IMR-90 (cell line): Measurements from ENCODE around the gene ACOX3. TPM values are rescaled to one million over a fixed set of nuclear protein-coding genes. Genes with fewer than 3 reads are reported as not detected.
A peak's percentile ranks its signal among the peaks of the same experiment; 100 is the strongest.

Experiments
- ATAC-seq: fragments of 200-7000 bp; cut with Tn5 transposase; 2 replicates; pipeline ENCODE4 v1.9.1; 2020; ENCODE audit warnings: low read depth, mild to moderate bottlenecking, moderate library complexity
- BruUV-seq: library from RNA; stranded (reverse); fragments of 400-500 nt; replicated peaks from 2 replicates; lab custom pipeline; 2021; lab: Mats Ljungman, UMichigan
- CTCF ChIA-PET: fragments of 300-600 bp; formaldehyde crosslinking; extraction: SDS; loops from one replicate; lab custom pipeline; 2021; ENCODE audit warnings: antibody characterized with exemption; lab: Yijun Ruan, JAX
- POLR2A ChIA-PET: fragments of 300-600 bp; sonication (Branson Sonifier 250); formaldehyde crosslinking; loops from one replicate; lab custom pipeline; 2022; ENCODE audit warnings: antibody characterized with exemption; ENCODE audit not compliant: unreplicated experiment; lab: Charles Lee
- DNase-seq: peaks from one replicate; pipeline ENCODE4 v3.0.0; 2013
- H2AFZ ChIP-seq: replicated peaks from 2 replicates; pipeline ENCODE3; 2013; ENCODE audit warnings: low read length, mild to moderate bottlenecking; ENCODE audit not compliant: poor library complexity
- H2AK5ac ChIP-seq: 2 replicates; pipeline ENCODE4 v1.6.1; 2013; ENCODE audit warnings: low read depth, low read length, inconsistent platforms
- H2AK9ac ChIP-seq: replicated peaks from 2 replicates; pipeline ENCODE3; 2013; ENCODE audit warnings: mild to moderate bottlenecking, low read depth, low read length, moderate library complexity; ENCODE audit not compliant: poor library complexity
- H2BK120ac ChIP-seq: 2 replicates; pipeline ENCODE4 v1.6.1; 2013; ENCODE audit warnings: low read depth, low read length, inconsistent platforms
- H2BK15ac ChIP-seq: 3 replicates; pipeline ENCODE4 v1.6.1; 2013; ENCODE audit warnings: low read depth, low read length, inconsistent platforms
- H2BK20ac ChIP-seq: 2 replicates; pipeline ENCODE4 v1.6.1; 2013; ENCODE audit warnings: low read depth, mild to moderate bottlenecking, inconsistent platforms, low read length, moderate library complexity
- H2BK5ac ChIP-seq: 2 replicates; pipeline ENCODE4 v1.6.1; 2013; ENCODE audit warnings: mild to moderate bottlenecking, low read depth, low read length, inconsistent platforms; ENCODE audit not compliant: poor library complexity, severe bottlenecking
- H3K14ac ChIP-seq: replicated peaks from 2 replicates; pipeline ENCODE4 v1.6.1; 2013; ENCODE audit warnings: low read depth, low read length, inconsistent platforms
- H3K18ac ChIP-seq: 2 replicates; pipeline ENCODE4 v1.6.1; 2013; ENCODE audit warnings: low read depth, low read length, control low read depth
- H3K23ac ChIP-seq: 2 replicates; pipeline ENCODE4 v1.6.1; 2013; ENCODE audit warnings: low read depth, low read length, inconsistent platforms
- H3K27ac ChIP-seq: 2 replicates; pipeline ENCODE4 v1.5.1; 2013; ENCODE audit warnings: mild to moderate bottlenecking, control low read depth, low read length; ENCODE audit not compliant: insufficient read depth
- H3K27me3 ChIP-seq: 2 replicates; pipeline ENCODE4 v1.6.1; 2013; ENCODE audit warnings: low read length; ENCODE audit not compliant: control insufficient read depth, insufficient read depth
- H3K36me3 ChIP-seq: 2 replicates; pipeline ENCODE4 v1.6.1; 2013; ENCODE audit warnings: low read length, mixed read lengths; ENCODE audit not compliant: control insufficient read depth, insufficient read depth
- H3K4ac ChIP-seq: 2 replicates; pipeline ENCODE4 v1.6.1; 2013; ENCODE audit warnings: low read depth, low read length, inconsistent platforms
- H3K4me1 ChIP-seq: 2 replicates; pipeline ENCODE4 v1.6.1; 2013; ENCODE audit warnings: low read length, mixed read lengths; ENCODE audit not compliant: control insufficient read depth, insufficient read depth
- H3K4me2 ChIP-seq: 2 replicates; pipeline ENCODE4 v1.6.1; 2013; ENCODE audit warnings: low read depth, mild to moderate bottlenecking, control low read depth, low read length, moderate library complexity
- H3K4me3 ChIP-seq: 2 replicates; pipeline ENCODE4 v1.5.1; 2013; ENCODE audit warnings: low read depth, mild to moderate bottlenecking, control low read depth, low read length, moderate library complexity; ENCODE audit not compliant: insufficient read depth
- H3K56ac ChIP-seq: 2 replicates; pipeline ENCODE4 v1.6.1; 2013; ENCODE audit warnings: low read length, inconsistent platforms; ENCODE audit not compliant: insufficient read depth; ENCODE audit errors: extremely low read depth
- H3K79me1 ChIP-seq, 2 experiments: 2 replicates each; pipeline ENCODE4 v1.6.1; 2013; ENCODE audit warnings: low read length in 2 of 2, inconsistent platforms in 1 of 2, low read depth in 1 of 2
- H3K9ac ChIP-seq: 2 replicates; pipeline ENCODE4 v1.6.1; 2013; ENCODE audit warnings: low read depth, low read length, control low read depth
- H3K9me1 ChIP-seq: 2 replicates; pipeline ENCODE4 v1.6.1; 2013; ENCODE audit warnings: low read length, inconsistent platforms; ENCODE audit not compliant: insufficient read depth
- H3K9me3 ChIP-seq: 2 replicates; pipeline ENCODE4 v1.6.1; 2013; ENCODE audit warnings: low read length; ENCODE audit not compliant: control insufficient read depth, insufficient read depth
- H4K20me1 ChIP-seq: 2 replicates; pipeline ENCODE4 v1.6.1; 2013; ENCODE audit warnings: low read length, inconsistent platforms; ENCODE audit not compliant: insufficient read depth
- H4K5ac ChIP-seq: 2 replicates; pipeline ENCODE4 v1.6.1; 2013; ENCODE audit warnings: mild to moderate bottlenecking, low read depth, low read length, control low read depth
- H4K8ac ChIP-seq, 2 experiments: 2 replicates each; pipeline ENCODE4 v1.6.1; 2013; ENCODE audit warnings: low read depth in 2 of 2, low read length in 2 of 2, control low read depth in 1 of 2, inconsistent platforms in 1 of 2
- H4K91ac ChIP-seq: 2 replicates; pipeline ENCODE4 v1.6.1; 2013; ENCODE audit warnings: low read depth, low read length, inconsistent platforms; ENCODE audit not compliant: insufficient read depth
- BHLHE40 ChIP-seq: fragments of 150-350 bp; IDR thresholded peaks from 2 replicates; pipeline ENCODE4 v1.6.1; 2016; ENCODE audit warnings: mild to moderate bottlenecking, low read depth, low read length
- FOS ChIP-seq: fragments of 150-350 bp; IDR thresholded peaks from 2 replicates; pipeline ENCODE4 v1.6.1; 2016; ENCODE audit warnings: low read depth, low read length
- MAZ ChIP-seq: IDR thresholded peaks from 2 replicates; pipeline ENCODE4 v1.6.1; 2012; ENCODE audit warnings: low read depth, mild to moderate bottlenecking, low read length, improper control_type of control experiment, moderate library complexity, borderline replicate concordance
- NFE2L2 ChIP-seq: fragments of 150-350 bp; IDR thresholded peaks from 2 replicates; pipeline ENCODE4 v1.6.1; 2016; ENCODE audit warnings: low read depth, mild to moderate bottlenecking, low read length
- RAD21 ChIP-seq: IDR thresholded peaks from 2 replicates; pipeline ENCODE4 v1.6.1; 2012; ENCODE audit warnings: low read length, improper control_type of control experiment
- RCOR1 ChIP-seq: IDR thresholded peaks from 2 replicates; pipeline ENCODE4 v1.6.1; 2012; ENCODE audit warnings: mild to moderate bottlenecking, low read length, improper control_type of control experiment; ENCODE audit not compliant: insufficient replicate concordance
- SMC3 ChIP-seq: fragments of 150-350 bp; IDR thresholded peaks from 2 replicates; pipeline ENCODE4 v1.6.1; 2016; ENCODE audit warnings: low read depth, mild to moderate bottlenecking, antibody characterized with exemption, low read length, moderate library complexity
- WGBS, 2 experiments: methylation state at CpG; one replicate each; pipeline versions ENCODE4 v1.1.5 to v1.1.7; 2013; ENCODE audit warnings: missing lambda C conversion rate in 2 of 2; ENCODE audit not compliant: insufficient read length in 1 of 2; ENCODE audit errors: extremely low coverage in 2 of 2; 5-methylcytosine and 5-hydroxymethylcytosine counted together
- dilution Hi-C: fragments of 300-500 bp; cut with HindIII; formaldehyde crosslinking; loops from one replicate; pipeline ENCODE4 v1.14.3; 2018; ENCODE audit warnings: low sequenced_read_pairs; ENCODE audit not compliant: unreplicated experiment
- in situ Hi-C: fragments of 300-500 bp; cut with MboI; formaldehyde crosslinking; loops from 3 replicates; pipeline ENCODE4 v1.14.3; 2019; ENCODE audit warnings: low sequenced_read_pairs, inconsistent platforms, mixed read lengths
- intact Hi-C: fragments of 100-400 bp; cut with micrococcal nuclease; formaldehyde crosslinking; loops from 2 replicates; pipeline ENCODE4 v1.10.0; 2022
- polyA plus RNA-seq, 3 experiments: library from polyadenylated mRNA; depleted of rRNA; stranded (reverse); fragments of >200 nt; gene quantifications; 2 replicates each; pipeline ENCODE4 v1.2.3, GENCODE V29; 2012; ENCODE audit warnings: low replicate concordance in 1 of 3
- total RNA-seq: library from RNA; depleted of rRNA; stranded (reverse); fragments of >200 nt; gene quantifications from 2 replicates; pipeline ENCODE4 v1.2.3, GENCODE V29; 2012
- TF ChIP-seq, protein P1 (sequence below): fragments of 150-350 bp; IDR thresholded peaks from 2 replicates; pipeline ENCODE4 v1.6.1; 2016; ENCODE audit warnings: low read depth, mild to moderate bottlenecking, low read length, moderate library complexity, borderline replicate concordance
- TF ChIP-seq, protein P2 (sequence below): conservative IDR thresholded peaks from 2 replicates; pipeline ENCODE4 v1.5.1; 2012; ENCODE audit warnings: mild to moderate bottlenecking, low read depth, low read length, improper control_type of control experiment
- TF ChIP-seq, protein P3 (sequence below): fragments of 150-350 bp; IDR thresholded peaks from 2 replicates; pipeline ENCODE4 v1.6.1; 2017; ENCODE audit warnings: mild to moderate bottlenecking, antibody characterized with exemption, low read length, low read depth

ACOX3 gene
- total and polyA plus RNA-seq, 2 of the 4 experiments (the other 2 are of a cell fraction), result 15.2 to 25.8 TPM

DNA sequence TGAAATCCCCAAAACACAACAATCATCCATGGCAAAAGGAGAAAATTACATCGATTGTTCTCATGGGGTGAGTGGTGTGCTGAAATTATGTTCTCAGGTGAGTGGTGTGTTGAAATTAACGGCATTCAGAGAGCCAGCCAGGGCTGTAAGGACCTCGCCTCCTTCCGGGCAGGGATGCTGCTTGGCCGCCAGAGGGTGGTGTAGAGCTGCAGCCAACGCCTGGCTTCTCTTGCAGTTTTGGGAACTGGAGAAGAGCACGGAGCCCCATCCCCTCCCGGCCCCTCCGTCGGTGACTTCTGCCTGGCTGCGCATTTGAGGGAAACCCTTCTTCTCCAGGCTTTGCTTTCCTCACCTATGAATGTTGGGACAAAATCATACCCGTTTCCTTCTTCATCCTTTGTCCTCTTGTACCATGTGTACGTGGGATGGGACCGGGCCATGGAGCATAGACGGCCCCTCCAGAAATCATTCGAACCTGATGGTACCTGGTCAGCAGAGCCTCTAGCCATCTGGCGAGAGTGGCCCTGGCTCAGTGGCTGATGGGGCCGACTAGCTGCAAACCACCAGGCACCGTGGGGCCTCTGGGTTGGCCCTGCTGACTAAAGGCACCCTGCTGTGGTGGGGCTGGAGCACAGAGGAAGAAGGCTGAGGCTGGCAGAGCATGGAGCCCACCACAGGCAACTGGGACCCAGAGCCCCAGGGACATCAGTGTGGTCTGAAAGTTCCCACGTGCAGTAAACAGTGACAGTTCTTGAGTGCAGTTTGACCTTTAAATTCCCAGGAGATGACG, 28.4 kb upstream of the ACOX3 start:
- Histone ChIP-seq H3K27ac (no peak overlapping the region), H3K9me1 (peaks cover 15% of the 10 kb centered on the region), H2AK9ac (peak overlapping the region; percentile 47), H3K14ac (no peak overlapping the region), H3K9me3 (no peaks in the 10 kb centered on the region), H2BK15ac (no peak overlapping the region), H3K36me3 (peaks cover 31% of the 10 kb centered on the region), H3K27me3 (no peaks in the 10 kb centered on the region), H2BK5ac (no peak overlapping the region), H4K91ac (no peak overlapping the region), H4K20me1 (peaks cover 28% of the 10 kb centered on the region), H2AFZ (no peak overlapping the region), H3K79me1 (peaks cover 0 to 12% of the 10 kb centered on the region in 2 experiments; a peak in 1 of 4 replicates), H4K8ac (no peak overlapping the region), H4K5ac (no peak overlapping the region), H3K56ac (no peak overlapping the region), H3K9ac (no peak overlapping the region), H3K23ac (no peak overlapping the region), H3K4me1 (peaks cover 22% of the 10 kb centered on the region), H3K18ac (no peak overlapping the region), H3K4ac (no peak overlapping the region; the same call in 1 of the 2 replicates), H2BK120ac (no peak overlapping the region), H3K4me2 (no peak overlapping the region), H2BK20ac (no peak overlapping the region), H2AK5ac (0 out of 2 replicates have a peak overlapping the region, but pooled peaks have one; percentile 10), H3K4me3 (no peak overlapping the region)
- WGBS, 2 experiments, result 88% methylated on average over 4 of the region's 21 CpGs; no CpG with 5 or more reads in 1 of the 2 experiments
- peak; percentile 53 for ATAC-seq
- DNase-seq, result peak; percentile 57
- CTCF ChIA-PET, result interaction anchor here (0.6 to 1.8 kb wide), 7 partner anchors 15 to 128 kb away, joined by 3 to 6 read pairs (median 3); no protein-coding TSS in a partner anchor
- peak; percentile 95 for TF ChIP-seq SMC3
- no peak for TF ChIP-seq BHLHE40
- TF ChIP-seq NFE2L2, result no peak
- TF ChIP-seq, protein P1, sequence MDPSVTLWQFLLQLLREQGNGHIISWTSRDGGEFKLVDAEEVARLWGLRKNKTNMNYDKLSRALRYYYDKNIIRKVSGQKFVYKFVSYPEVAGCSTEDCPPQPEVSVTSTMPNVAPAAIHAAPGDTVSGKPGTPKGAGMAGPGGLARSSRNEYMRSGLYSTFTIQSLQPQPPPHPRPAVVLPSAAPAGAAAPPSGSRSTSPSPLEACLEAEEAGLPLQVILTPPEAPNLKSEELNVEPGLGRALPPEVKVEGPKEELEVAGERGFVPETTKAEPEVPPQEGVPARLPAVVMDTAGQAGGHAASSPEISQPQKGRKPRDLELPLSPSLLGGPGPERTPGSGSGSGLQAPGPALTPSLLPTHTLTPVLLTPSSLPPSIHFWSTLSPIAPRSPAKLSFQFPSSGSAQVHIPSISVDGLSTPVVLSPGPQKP, result no peak
- TF ChIP-seq FOS, result no peak
- TF ChIP-seq MAZ, result peak; percentile 45; the same call in 1 of the 2 replicates
- TF ChIP-seq RCOR1, result no peak
- peak; percentile 94 for TF ChIP-seq RAD21
- TF ChIP-seq, protein P2, sequence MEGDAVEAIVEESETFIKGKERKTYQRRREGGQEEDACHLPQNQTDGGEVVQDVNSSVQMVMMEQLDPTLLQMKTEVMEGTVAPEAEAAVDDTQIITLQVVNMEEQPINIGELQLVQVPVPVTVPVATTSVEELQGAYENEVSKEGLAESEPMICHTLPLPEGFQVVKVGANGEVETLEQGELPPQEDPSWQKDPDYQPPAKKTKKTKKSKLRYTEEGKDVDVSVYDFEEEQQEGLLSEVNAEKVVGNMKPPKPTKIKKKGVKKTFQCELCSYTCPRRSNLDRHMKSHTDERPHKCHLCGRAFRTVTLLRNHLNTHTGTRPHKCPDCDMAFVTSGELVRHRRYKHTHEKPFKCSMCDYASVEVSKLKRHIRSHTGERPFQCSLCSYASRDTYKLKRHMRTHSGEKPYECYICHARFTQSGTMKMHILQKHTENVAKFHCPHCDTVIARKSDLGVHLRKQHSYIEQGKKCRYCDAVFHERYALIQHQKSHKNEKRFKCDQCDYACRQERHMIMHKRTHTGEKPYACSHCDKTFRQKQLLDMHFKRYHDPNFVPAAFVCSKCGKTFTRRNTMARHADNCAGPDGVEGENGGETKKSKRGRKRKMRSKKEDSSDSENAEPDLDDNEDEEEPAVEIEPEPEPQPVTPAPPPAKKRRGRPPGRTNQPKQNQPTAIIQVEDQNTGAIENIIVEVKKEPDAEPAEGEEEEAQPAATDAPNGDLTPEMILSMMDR, result peak; percentile 94
- TF ChIP-seq, protein P3, sequence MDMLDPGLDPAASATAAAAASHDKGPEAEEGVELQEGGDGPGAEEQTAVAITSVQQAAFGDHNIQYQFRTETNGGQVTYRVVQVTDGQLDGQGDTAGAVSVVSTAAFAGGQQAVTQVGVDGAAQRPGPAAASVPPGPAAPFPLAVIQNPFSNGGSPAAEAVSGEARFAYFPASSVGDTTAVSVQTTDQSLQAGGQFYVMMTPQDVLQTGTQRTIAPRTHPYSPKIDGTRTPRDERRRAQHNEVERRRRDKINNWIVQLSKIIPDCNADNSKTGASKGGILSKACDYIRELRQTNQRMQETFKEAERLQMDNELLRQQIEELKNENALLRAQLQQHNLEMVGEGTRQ, result no peak
- in situ Hi-C loops, result no loop called here
- dilution Hi-C loops, result no loop called here
- no TSS peak for BruUV-seq
- intact Hi-C loops, result loop anchor here (1.0 kb wide), 2 partner anchors 78 to 125 kb away; no protein-coding TSS in a partner anchor
- POLR2A ChIA-PET, result no interaction called here
